Measurements from ENCODE around the gene OTX1.

GRCh38 chr2:63101954-63102353, 51.3 kb downstream of the OTX1 start:
- TF ChIP-seq, protein P1, sequence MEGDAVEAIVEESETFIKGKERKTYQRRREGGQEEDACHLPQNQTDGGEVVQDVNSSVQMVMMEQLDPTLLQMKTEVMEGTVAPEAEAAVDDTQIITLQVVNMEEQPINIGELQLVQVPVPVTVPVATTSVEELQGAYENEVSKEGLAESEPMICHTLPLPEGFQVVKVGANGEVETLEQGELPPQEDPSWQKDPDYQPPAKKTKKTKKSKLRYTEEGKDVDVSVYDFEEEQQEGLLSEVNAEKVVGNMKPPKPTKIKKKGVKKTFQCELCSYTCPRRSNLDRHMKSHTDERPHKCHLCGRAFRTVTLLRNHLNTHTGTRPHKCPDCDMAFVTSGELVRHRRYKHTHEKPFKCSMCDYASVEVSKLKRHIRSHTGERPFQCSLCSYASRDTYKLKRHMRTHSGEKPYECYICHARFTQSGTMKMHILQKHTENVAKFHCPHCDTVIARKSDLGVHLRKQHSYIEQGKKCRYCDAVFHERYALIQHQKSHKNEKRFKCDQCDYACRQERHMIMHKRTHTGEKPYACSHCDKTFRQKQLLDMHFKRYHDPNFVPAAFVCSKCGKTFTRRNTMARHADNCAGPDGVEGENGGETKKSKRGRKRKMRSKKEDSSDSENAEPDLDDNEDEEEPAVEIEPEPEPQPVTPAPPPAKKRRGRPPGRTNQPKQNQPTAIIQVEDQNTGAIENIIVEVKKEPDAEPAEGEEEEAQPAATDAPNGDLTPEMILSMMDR (conservative IDR thresholded peaks at IDR 0.05; ENCODE audit: low read length): no peak
- no peak for TF ChIP-seq EZH2phosphoT487 (IDR thresholded peaks at IDR 0.05; ENCODE audit: borderline replicate concordance, low read depth, low read length)
